ENCODE results near the gene STRA8. TPM values are rescaled to one million over a fixed set of nuclear protein-coding genes. Genes with fewer than 3 reads are reported as not detected.

Gene STRA8
- total and polyA plus RNA-seq, 12 donors, result not detected

DNA sequence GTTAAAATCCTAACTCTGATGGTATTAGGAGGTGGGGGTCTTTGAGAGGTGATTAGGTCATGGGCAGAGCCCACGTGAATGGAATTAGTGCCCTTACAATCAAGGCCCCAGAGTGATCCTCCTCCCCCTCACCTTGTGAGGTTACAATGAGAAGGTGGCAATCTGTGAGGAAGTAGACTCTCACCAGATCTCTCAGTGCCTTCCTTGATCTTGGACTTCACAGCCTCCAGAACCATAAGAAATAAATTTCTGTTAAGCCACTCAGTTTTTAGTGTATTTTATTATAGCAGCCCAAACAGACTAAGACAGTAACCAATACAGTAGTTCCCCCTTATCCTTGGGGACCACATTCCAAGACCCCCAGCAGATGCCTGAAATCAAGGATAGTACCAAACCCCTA lies 32.0 kb downstream of the STRA8 start:
- TF ChIP-seq POLR2A (IDR thresholded peaks at IDR 0.05), result no peak
- TF ChIP-seq, protein P1, sequence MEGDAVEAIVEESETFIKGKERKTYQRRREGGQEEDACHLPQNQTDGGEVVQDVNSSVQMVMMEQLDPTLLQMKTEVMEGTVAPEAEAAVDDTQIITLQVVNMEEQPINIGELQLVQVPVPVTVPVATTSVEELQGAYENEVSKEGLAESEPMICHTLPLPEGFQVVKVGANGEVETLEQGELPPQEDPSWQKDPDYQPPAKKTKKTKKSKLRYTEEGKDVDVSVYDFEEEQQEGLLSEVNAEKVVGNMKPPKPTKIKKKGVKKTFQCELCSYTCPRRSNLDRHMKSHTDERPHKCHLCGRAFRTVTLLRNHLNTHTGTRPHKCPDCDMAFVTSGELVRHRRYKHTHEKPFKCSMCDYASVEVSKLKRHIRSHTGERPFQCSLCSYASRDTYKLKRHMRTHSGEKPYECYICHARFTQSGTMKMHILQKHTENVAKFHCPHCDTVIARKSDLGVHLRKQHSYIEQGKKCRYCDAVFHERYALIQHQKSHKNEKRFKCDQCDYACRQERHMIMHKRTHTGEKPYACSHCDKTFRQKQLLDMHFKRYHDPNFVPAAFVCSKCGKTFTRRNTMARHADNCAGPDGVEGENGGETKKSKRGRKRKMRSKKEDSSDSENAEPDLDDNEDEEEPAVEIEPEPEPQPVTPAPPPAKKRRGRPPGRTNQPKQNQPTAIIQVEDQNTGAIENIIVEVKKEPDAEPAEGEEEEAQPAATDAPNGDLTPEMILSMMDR (IDR thresholded peaks at IDR 0.05), result no peak
- 59 to 89% (median 69%) methylated on average over 1 of the region's 1 CpG for WGBS, 4 donors

DNA sequence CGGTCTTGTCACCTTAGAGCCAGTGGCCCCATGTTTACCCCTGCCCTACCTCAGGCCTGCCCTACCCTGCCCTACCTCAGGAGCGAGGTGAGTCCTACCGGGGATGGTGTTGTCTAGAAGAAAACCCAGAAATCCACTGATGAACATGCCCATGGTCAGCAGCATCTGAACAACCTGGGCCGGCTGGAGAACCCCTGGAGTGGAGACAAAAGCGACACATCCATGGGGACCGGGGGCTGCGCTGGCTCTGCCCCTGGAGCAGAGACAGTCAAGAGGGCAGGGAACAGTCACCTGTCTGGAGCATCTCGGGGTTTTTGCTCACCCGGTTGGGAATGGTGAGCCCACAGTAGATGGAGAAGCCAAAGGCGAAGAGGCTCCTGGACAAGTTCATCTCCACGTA lies 36.3 kb downstream of the STRA8 start:
- intact Hi-C loops (cut with DNase I), result no loop called here

More for the DNA sequence above, 32.0 kb downstream of the STRA8 start:
- no peaks in the 10 kb centered on the region for H3K9me3 ChIP-seq (replicated peaks in 1 of 3)
- H3K4me1 ChIP-seq (replicated peaks in 1 of 2), result no peaks in the 10 kb centered on the region
- no peak for DNase-seq
- peaks cover 2% of the 10 kb centered on the region for H3K27me3 ChIP-seq
- no peak overlapping the region for H3K4me3 ChIP-seq
- intact Hi-C loops (cut with DNase I), result no loop called here
- H3K36me3 ChIP-seq (replicated peaks in 1 of 2), result no peaks in the 10 kb centered on the region
- H3K27ac ChIP-seq, result no peak overlapping the region

DNA sequence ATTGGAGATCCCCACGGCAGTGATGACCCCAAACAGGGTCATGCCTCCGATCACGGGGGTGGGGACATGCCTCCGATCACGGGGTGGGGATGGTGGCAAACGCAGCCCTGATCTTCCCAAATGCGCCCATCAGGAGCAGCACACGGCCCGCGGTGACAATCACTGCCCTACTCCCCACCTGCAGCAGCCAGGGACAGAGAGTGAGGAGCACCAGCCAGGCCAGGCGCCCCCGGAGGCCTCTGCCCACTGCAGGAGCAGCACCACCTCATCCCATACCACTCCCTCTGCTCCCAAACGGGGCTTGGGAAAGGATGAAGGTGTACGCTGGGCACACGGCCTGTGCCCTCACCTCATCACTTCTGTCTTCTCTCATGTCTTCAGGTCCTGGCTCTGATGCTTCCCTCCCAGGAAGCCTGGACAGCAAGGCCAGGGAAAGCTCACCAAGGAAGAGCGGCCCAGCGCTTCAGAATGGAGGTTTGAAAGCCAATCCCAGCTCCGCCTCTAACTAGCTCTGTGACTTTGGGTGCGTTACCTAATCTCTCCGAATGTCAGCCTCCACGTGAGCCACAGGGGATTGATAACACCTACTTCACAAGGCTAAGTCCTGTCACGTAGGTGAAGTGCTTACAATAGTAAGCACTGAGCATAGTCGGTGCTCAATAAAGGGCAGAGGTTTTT lies 37.1 kb downstream of the STRA8 start:
- Histone ChIP-seq H3K4me1 (replicated peaks in 1 of 2) (no peaks in the 10 kb centered on the region), H3K36me3 (replicated peaks in 1 of 2) (no peaks in the 10 kb centered on the region), H3K27ac (no peak overlapping the region), H3K27me3 (peaks cover 2% of the 10 kb centered on the region), H3K9me3 (replicated peaks in 1 of 3) (no peaks in the 10 kb centered on the region), H3K4me3 (no peak overlapping the region)
- intact Hi-C loops (cut with DNase I), result no loop called here
- 65 to 80% (median 76%) methylated on average over 12 to 23 of the region's 23 CpGs for WGBS, 4 donors
- peak in 1 of 7 donors; percentile 27 for DNase-seq
- TF ChIP-seq, protein P1 (IDR thresholded peaks at IDR 0.05), result no peak
- TF ChIP-seq POLR2A (IDR thresholded peaks at IDR 0.05), result no peak

More for the DNA sequence above, 36.3 kb downstream of the STRA8 start:
- H3K4me1 ChIP-seq (replicated peaks in 1 of 2), result no peaks in the 10 kb centered on the region
- peaks cover 2% of the 10 kb centered on the region for H3K27me3 ChIP-seq
- 76 to 96% (median 90%) methylated on average over 5 to 11 of the region's 11 CpGs for WGBS, 4 donors
- DNase-seq, result no peak
- no peaks in the 10 kb centered on the region for H3K9me3 ChIP-seq (replicated peaks in 1 of 3)
- H3K36me3 ChIP-seq (replicated peaks in 1 of 2), result no peaks in the 10 kb centered on the region
- H3K4me3 ChIP-seq, result no peak overlapping the region
- TF ChIP-seq, protein P1 (IDR thresholded peaks at IDR 0.05), result no peak
- TF ChIP-seq POLR2A (IDR thresholded peaks at IDR 0.05), result no peak
- no peak overlapping the region for H3K27ac ChIP-seq

DNA sequence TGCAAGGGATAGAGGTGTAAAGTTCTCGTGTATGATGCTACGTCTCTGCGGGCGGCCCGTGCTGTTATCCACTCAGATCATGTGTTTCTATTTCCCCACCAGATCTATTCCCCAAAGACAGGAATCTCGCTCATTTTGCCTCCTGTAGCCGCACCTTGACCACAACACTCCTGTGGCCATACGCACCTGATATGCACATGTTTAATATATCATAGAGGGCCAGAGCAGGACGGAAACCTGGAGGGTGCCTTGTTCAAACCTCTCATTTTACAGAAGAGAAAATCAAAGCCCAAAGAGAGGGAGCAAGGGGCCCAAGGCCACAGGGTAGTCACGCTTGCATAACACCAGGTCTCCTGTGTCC lies 37.6 kb downstream of the STRA8 start:
- H3K9me3 ChIP-seq (replicated peaks in 1 of 3), result no peaks in the 10 kb centered on the region
- no peaks in the 10 kb centered on the region for H3K4me1 ChIP-seq (replicated peaks in 1 of 2)
- intact Hi-C loops (cut with DNase I), result no loop called here
- H3K27me3 ChIP-seq, result peaks cover 2% of the 10 kb centered on the region
- no peak overlapping the region for H3K4me3 ChIP-seq
- no peaks in the 10 kb centered on the region for H3K36me3 ChIP-seq (replicated peaks in 1 of 2)
- H3K27ac ChIP-seq, result no peak overlapping the region
- 85 to 87% (median 86%) methylated on average over 10 of the region's 10 CpGs for WGBS, 4 donors
- DNase-seq, result peak in 1 of 7 donors; percentile 34
- TF ChIP-seq POLR2A (IDR thresholded peaks at IDR 0.05), result no peak
- TF ChIP-seq, protein P1 (IDR thresholded peaks at IDR 0.05), result no peak
